ENCODE measurements around the gene DDHD1.

The DDHD1 gene

GRCh38 chr14:52995998-52996397, 157.1 kb downstream of the DDHD1 start:
- Histone ChIP-seq H3K4me2 (ENCODE audit: low read length) (no peak overlapping the region), H3K27me3 (ENCODE audit: low read depth, low read length) (no peaks in the 10 kb centered on the region), H3K9me3 (ENCODE audit: insufficient read depth, low read length) (no peaks in the 10 kb centered on the region), H3K9ac (ENCODE audit: low read length) (no peak overlapping the region), H3K4me1 (ENCODE audit: low read length) (no peaks in the 10 kb centered on the region), H3K36me3 (replicated peaks; ENCODE audit: low read depth, low read length) (no peaks in the 10 kb centered on the region), H4K20me1 (ENCODE audit: insufficient read depth, low read length) (no peaks in the 10 kb centered on the region), H3K27ac (ENCODE audit: low read length) (no peak overlapping the region), H3K4me3 (ENCODE audit: low read length) (no peak overlapping the region), H2AFZ (ENCODE audit: low read depth, low read length) (no peak overlapping the region), H3K79me2 (ENCODE audit: low read length) (no peaks in the 10 kb centered on the region)
- TF ChIP-seq CTCF (IDR thresholded peaks at IDR 0.05; ENCODE audit: low read depth, low read length) (no peak), EZH2phosphoT487 (IDR thresholded peaks at IDR 0.05; ENCODE audit: low read depth) (no peak)

- H3K79me2 ChIP-seq (ENCODE audit: low read length): no peaks in the 10 kb centered on the region
- H2AFZ ChIP-seq (ENCODE audit: low read depth, low read length): no peak overlapping the region
- H3K4me1 ChIP-seq (ENCODE audit: low read length): no peaks in the 10 kb centered on the region
- H3K4me3 ChIP-seq (ENCODE audit: low read length): no peak overlapping the region
- H3K9ac ChIP-seq (ENCODE audit: low read length): no peak overlapping the region
- no peaks in the 10 kb centered on the region for H3K36me3 ChIP-seq (replicated peaks; ENCODE audit: low read depth, low read length)
- H3K27me3 ChIP-seq (ENCODE audit: low read depth, low read length): no peaks in the 10 kb centered on the region
- H3K4me2 ChIP-seq (ENCODE audit: low read length): no peak overlapping the region
- no peak for TF ChIP-seq EZH2phosphoT487 (IDR thresholded peaks at IDR 0.05; ENCODE audit: low read depth)
- TF ChIP-seq CTCF (IDR thresholded peaks at IDR 0.05; ENCODE audit: low read depth, low read length): no peak
- no peaks in the 10 kb centered on the region for H4K20me1 ChIP-seq (ENCODE audit: insufficient read depth, low read length)
- no peaks in the 10 kb centered on the region for H3K9me3 ChIP-seq (ENCODE audit: insufficient read depth, low read length)
- H3K27ac ChIP-seq (ENCODE audit: low read length): no peak overlapping the region
These were observed 160.8 kb downstream of the DDHD1 start for GRCh38 chr14:52992236-52992870.

- no peak overlapping the region for H3K27ac ChIP-seq (ENCODE audit: low read length)
- H4K20me1 ChIP-seq (ENCODE audit: insufficient read depth, low read length): no peaks in the 10 kb centered on the region
- no peak overlapping the region for H3K4me2 ChIP-seq (ENCODE audit: low read length)
- no peak for TF ChIP-seq EZH2phosphoT487 (IDR thresholded peaks at IDR 0.05; ENCODE audit: low read depth)
- TF ChIP-seq CTCF (IDR thresholded peaks at IDR 0.05; ENCODE audit: low read depth, low read length): no peak
- H3K9me3 ChIP-seq (ENCODE audit: insufficient read depth, low read length): no peaks in the 10 kb centered on the region
- H3K9ac ChIP-seq (ENCODE audit: low read length): no peak overlapping the region
- H3K79me2 ChIP-seq (ENCODE audit: low read length): no peaks in the 10 kb centered on the region
- H3K4me1 ChIP-seq (ENCODE audit: low read length): no peaks in the 10 kb centered on the region
- H3K36me3 ChIP-seq (replicated peaks; ENCODE audit: low read depth, low read length): no peaks in the 10 kb centered on the region
- no peak overlapping the region for H2AFZ ChIP-seq (ENCODE audit: low read depth, low read length)
- no peak overlapping the region for H3K4me3 ChIP-seq (ENCODE audit: low read length)
- no peaks in the 10 kb centered on the region for H3K27me3 ChIP-seq (ENCODE audit: low read depth, low read length)
These were observed 165.0 kb downstream of the DDHD1 start for GRCh38 chr14:52988139-52988538.

- Histone ChIP-seq H3K27me3 (ENCODE audit: low read depth, low read length) (no peaks in the 10 kb centered on the region), H4K20me1 (ENCODE audit: insufficient read depth, low read length) (no peaks in the 10 kb centered on the region), H3K9me3 (ENCODE audit: insufficient read depth, low read length) (no peaks in the 10 kb centered on the region), H3K4me3 (ENCODE audit: low read length) (no peak overlapping the region), H2AFZ (ENCODE audit: low read depth, low read length) (no peak overlapping the region), H3K36me3 (replicated peaks; ENCODE audit: low read depth, low read length) (no peaks in the 10 kb centered on the region), H3K4me1 (ENCODE audit: low read length) (no peaks in the 10 kb centered on the region), H3K27ac (ENCODE audit: low read length) (no peak overlapping the region), H3K79me2 (ENCODE audit: low read length) (no peaks in the 10 kb centered on the region), H3K4me2 (ENCODE audit: low read length) (no peak overlapping the region), H3K9ac (ENCODE audit: low read length) (no peak overlapping the region)
- TF ChIP-seq EZH2phosphoT487 (IDR thresholded peaks at IDR 0.05; ENCODE audit: low read depth) (no peak), CTCF (IDR thresholded peaks at IDR 0.05; ENCODE audit: low read depth, low read length) (no peak)
These were observed 165.6 kb downstream of the DDHD1 start for GRCh38 chr14:52987514-52987913.

Data from OCI-LY3 (cell line).